Adrenal gland (tissue), 12 donors: Measurements from ENCODE around the gene TBC1D1. TPM values are rescaled to one million over a fixed set of nuclear protein-coding genes. Genes with fewer than 3 reads are reported as not detected.

ENCODE experiments used
- DNase-seq, 7 donors: peaks; one replicate each; pipeline ENCODE4 v3.0.0-alpha.2; 2019 to 2020
- H3K27ac ChIP-seq, 5 donors: fragments of 200-600 bp; sonication (generic) in 4 of 5; 1 replicate in 3 of 5; 2 replicates in 2 of 5; pipeline versions ENCODE4 v1.5.1 to v1.8.0; 2016 to 2020; ENCODE audit warnings: mild to moderate bottlenecking in 1 of 5
- H3K27me3 ChIP-seq: fragments of 200-600 bp; 2 replicates; pipeline ENCODE4 v1.8.0; 2021
- H3K36me3 ChIP-seq, 2 donors: fragments of 200-600 bp; replicated peaks in 1 of 2; 1 replicate in 1 of 2; 2 replicates in 1 of 2; pipeline versions ENCODE4 v1.5.1 to v1.8.0; 2018 to 2022
- H3K4me1 ChIP-seq, 2 donors: fragments of 200-600 bp; replicated peaks in 1 of 2; 1 replicate in 1 of 2; 2 replicates in 1 of 2; pipeline versions ENCODE4 v1.5.1 to v1.8.0; 2018 to 2021
- H3K4me3 ChIP-seq, 4 donors: fragments of 200-600 bp; sonication (generic) in 3 of 4; one replicate each; pipeline ENCODE4 v1.5.1; 2016 to 2018
- H3K9me3 ChIP-seq, 3 donors: fragments of 200-600 bp; sonication (generic) in 1 of 3; replicated peaks in 1 of 3; 1 replicate in 2 of 3; 2 replicates in 1 of 3; pipeline versions ENCODE4 v1.5.1 to v1.8.0; 2016 to 2021
- CTCF ChIP-seq, 6 experiments: fragments of 450-650 bp in 4 of 6; fragments of 200-600 bp in 2 of 6; sonication (generic) in 1 of 6; IDR thresholded peaks; 1 replicate in 5 of 6; 2 replicates in 1 of 6; pipeline versions ENCODE4 v1.5.1 to v1.8.0; 2016 to 2021; ENCODE audit warnings: antibody characterized with exemption in 6 of 6, mild to moderate bottlenecking in 2 of 6, moderate library complexity in 1 of 6
- POLR2A ChIP-seq, 2 donors: fragments of 450-650 bp; IDR thresholded peaks; one replicate each; pipeline ENCODE4 v1.6.1; 2017; ENCODE audit warnings: antibody characterized with exemption in 2 of 2, mild to moderate bottlenecking in 2 of 2, moderate library complexity in 1 of 2
- WGBS, 4 donors: extraction: QIAGEN DNeasy Blood & Tissue Kit in 2 of 4; methylation state at CpG; one replicate each; pipeline versions ENCODE4 v1.1.5 to v1.1.7; 2013 to 2017; 5-methylcytosine and 5-hydroxymethylcytosine counted together
- intact Hi-C, 2 donors: fragments of 100-400 bp; cut with DNase I; formaldehyde crosslinking; loops; one replicate each; pipeline versions ENCODE4 v1.14.1 to v1.15.0; 2022 to 2023
- polyA plus RNA-seq, 3 donors: library from polyadenylated mRNA; stranded (reverse); fragments of 200-250 nt in 2 of 3; fragments of 350-450 nt in 1 of 3; fragmentation: Illumina TruSeq in 1 of 3; extraction: RNeasy Lipid Tissue Mini Kit (QIAGEN cat#74804) in 1 of 3; gene quantifications; one replicate each; pipeline ENCODE4 v1.2.3, GENCODE V29; 2013 to 2014
- total RNA-seq, 9 donors: library from RNA; depleted of rRNA in 4 of 9; stranded (reverse); fragments of >200 nt in 4 of 9; fragments of 120-200 nt in 1 of 9; fragmentation: NEBNext Ultra II Directional in 1 of 9; extraction: Animal tissue kit (Norgen Biotek cat#: 25700) in 1 of 9; gene quantifications; one replicate each; pipeline versions ENCODE4 v1.1.0 to v1.2.4, GENCODE V29; 2013 to 2023
- donor health status: healthy with polysubstance abuse.
- donor health status: Bipolar disorder and iron deficiency.
- donor health status: DM: yes; HTN: yes; CAD: no.
- donor health status: DM: no; HTN: no; CAD: no.
- donor health status: DM: no; HTN: no; CAD: no.
- donor health status: DM: yes; HTN: yes; CAD: no.

The TBC1D1 gene
- total and polyA plus RNA-seq, 12 donors: 16.3 to 77.3 (median 25.7) TPM

GRCh38 chr4:38119668-38120385, 228.9 kb downstream of the TBC1D1 start:
- WGBS, 4 donors: 54 to 67% (median 64%) methylated on average over 7 of the region's 7 CpGs
- Histone ChIP-seq H3K4me3 (no peak overlapping the region), H3K4me1 (peaks cover 0 to 8% of the 10 kb centered on the region in 2 donors), H3K36me3 (peaks cover 0 to 19% of the 10 kb centered on the region in 2 donors), H3K9me3 (no peaks in the 10 kb centered on the region), H3K27me3 (no peaks in the 10 kb centered on the region), H3K27ac (no peak overlapping the region)
- intact Hi-C loops: no loop called here
- DNase-seq: no peak
- no peak for TF ChIP-seq CTCF (IDR thresholded peaks at IDR 0.05)
- TF ChIP-seq POLR2A (IDR thresholded peaks at IDR 0.05): no peak

GRCh38 chr4:38120772-38121171, 229.9 kb downstream of the TBC1D1 start:
- no peak overlapping the region for H3K4me3 ChIP-seq
- H3K27ac ChIP-seq: no peak overlapping the region
- H3K27me3 ChIP-seq: no peaks in the 10 kb centered on the region
- DNase-seq: no peak
- intact Hi-C loops: no loop called here
- no peak for TF ChIP-seq CTCF (IDR thresholded peaks at IDR 0.05)
- TF ChIP-seq POLR2A (IDR thresholded peaks at IDR 0.05): no peak
- peaks cover 0 to 19% of the 10 kb centered on the region in 2 donors for H3K36me3 ChIP-seq
- H3K9me3 ChIP-seq: no peaks in the 10 kb centered on the region
- 94 to 98% (median 97%) methylated on average over 4 of the region's 4 CpGs for WGBS, 4 donors
- H3K4me1 ChIP-seq: peaks cover 0 to 9% of the 10 kb centered on the region in 2 donors

- Histone ChIP-seq H3K9me3 (no peaks in the 10 kb centered on the region), H3K4me1 (peaks cover 0 to 9% of the 10 kb centered on the region in 2 donors), H3K4me3 (no peak overlapping the region), H3K27me3 (no peaks in the 10 kb centered on the region), H3K27ac (no peak overlapping the region), H3K36me3 (peaks cover 0 to 19% of the 10 kb centered on the region in 2 donors)
- intact Hi-C loops: no loop called here
- no peak for DNase-seq
- TF ChIP-seq POLR2A (IDR thresholded peaks at IDR 0.05) (no peak), CTCF (IDR thresholded peaks at IDR 0.05) (no peak)
- 96 to 100% (median 97%) methylated on average over 6 of the region's 6 CpGs for WGBS, 4 donors
Measured at GRCh38 chr4:38122060-38122459, 231.2 kb downstream of the TBC1D1 start.

- intact Hi-C loops: no loop called here
- H3K27me3 ChIP-seq: no peaks in the 10 kb centered on the region
- 76 to 80% (median 79%) methylated on average over 5 of the region's 5 CpGs for WGBS, 4 donors
- no peak overlapping the region for H3K27ac ChIP-seq
- TF ChIP-seq POLR2A (IDR thresholded peaks at IDR 0.05) (no peak), CTCF (IDR thresholded peaks at IDR 0.05) (no peak)
- H3K4me1 ChIP-seq: peaks cover 0 to 9% of the 10 kb centered on the region in 2 donors
- DNase-seq: no peak
- no peaks in the 10 kb centered on the region for H3K9me3 ChIP-seq
- peaks cover 0 to 12% of the 10 kb centered on the region in 2 donors for H3K36me3 ChIP-seq
- H3K4me3 ChIP-seq: no peak overlapping the region
Measured at GRCh38 chr4:38123555-38123954, 232.7 kb downstream of the TBC1D1 start.
